Neural progenitor cell (in vitro differentiated cells): ENCODE results near the gene STEEP1. TPM values are rescaled to one million over a fixed set of nuclear protein-coding genes. Genes with fewer than 3 reads are reported as not detected.
A peak's percentile ranks its signal among the peaks of the same experiment; 100 is the strongest.

ENCODE experiments used
- DNase-seq: peaks from one replicate; pipeline ENCODE4 v3.0.0-alpha.2; 2016; ENCODE audit warnings: low spot score
- H2AFZ ChIP-seq: fragments of 200-600 bp; sonication (generic); replicated peaks from 2 replicates; pipeline ENCODE4 v1.6.1; 2016; ENCODE audit warnings: antibody characterized with exemption
- H3F3A ChIP-seq: fragments of 200-600 bp; sonication (generic); 2 replicates; pipeline ENCODE4 v1.6.1; 2016; ENCODE audit warnings: antibody characterized with exemption, low read depth
- H3K27ac ChIP-seq: fragments of 200-600 bp; sonication (generic); 2 replicates; pipeline ENCODE4 v1.5.1; 2016; ENCODE audit warnings: mild to moderate bottlenecking
- H3K27me3 ChIP-seq: fragments of 200-600 bp; sonication (generic); 2 replicates; pipeline ENCODE4 v1.6.1; 2016; ENCODE audit warnings: mild to moderate bottlenecking, moderate library complexity
- H3K36me3 ChIP-seq: fragments of 200-600 bp; sonication (generic); 2 replicates; pipeline ENCODE4 v1.5.1; 2016
- H3K4me1 ChIP-seq: fragments of 200-600 bp; sonication (generic); 2 replicates; pipeline ENCODE4 v1.6.1; 2016; ENCODE audit warnings: mixed run types
- H3K4me2 ChIP-seq: fragments of 200-600 bp; sonication (generic); 2 replicates; pipeline ENCODE4 v1.6.1; 2016
- H3K4me3 ChIP-seq: fragments of 200-600 bp; sonication (generic); 2 replicates; pipeline ENCODE4 v1.5.1; 2016
- H3K79me2 ChIP-seq: fragments of 200-600 bp; sonication (generic); 2 replicates; pipeline ENCODE4 v1.6.1; 2016; ENCODE audit warnings: low read depth
- H3K9ac ChIP-seq: fragments of 200-600 bp; sonication (generic); 2 replicates; pipeline ENCODE4 v1.6.1; 2016
- H3K9me3 ChIP-seq: fragments of 200-600 bp; sonication (generic); 2 replicates; pipeline ENCODE4 v1.5.1; 2016; ENCODE audit warnings: low read depth
- H4K20me1 ChIP-seq: fragments of 200-600 bp; sonication (generic); 2 replicates; pipeline ENCODE4 v1.6.1; 2016; ENCODE audit warnings: low read depth
- H3K27ac Mint-ChIP-seq: 3 replicates; pipeline ENCODE4 v1.8.0; 2021; ENCODE audit warnings: mixed read lengths
- H3K27me3 Mint-ChIP-seq: 2 replicates; pipeline ENCODE4 v1.8.0; 2022; ENCODE audit warnings: low read depth, mild to moderate bottlenecking, inconsistent platforms, moderate library complexity, mixed read lengths; ENCODE audit not compliant: insufficient read depth
- H3K36me3 Mint-ChIP-seq: 3 replicates; pipeline ENCODE4 v1.8.0; 2021; ENCODE audit warnings: mixed read lengths
- H3K4me1 Mint-ChIP-seq: 3 replicates; pipeline ENCODE4 v1.8.0; 2021; ENCODE audit warnings: mixed read lengths
- H3K4me3 Mint-ChIP-seq: 3 replicates; pipeline ENCODE4 v1.8.0; 2021; ENCODE audit warnings: mild to moderate bottlenecking, moderate library complexity, mixed read lengths
- H3K9me3 Mint-ChIP-seq: 3 replicates; pipeline ENCODE4 v1.8.0; 2020; ENCODE audit warnings: mixed read lengths
- CTCF ChIP-seq: fragments of 200-600 bp; sonication (generic); IDR thresholded peaks from 2 replicates; pipeline ENCODE4 v1.5.1; 2017; ENCODE audit warnings: antibody characterized with exemption, mild to moderate bottlenecking
- EZH2 ChIP-seq: fragments of 200-600 bp; sonication (generic); IDR thresholded peaks from 2 replicates; pipeline ENCODE4 v1.6.1; 2017; ENCODE audit warnings: antibody characterized with exemption, mild to moderate bottlenecking, moderate library complexity
- EZH2phosphoT487 ChIP-seq: fragments of 200-600 bp; sonication (generic); IDR thresholded peaks from 2 replicates; pipeline ENCODE4 v1.6.1; 2017; ENCODE audit warnings: antibody characterized with exemption
- total RNA-seq: library from RNA; depleted of rRNA; stranded (reverse); fragments of >200 nt; gene quantifications from 2 replicates; pipeline ENCODE4 v1.2.3, GENCODE V29; 2015; ENCODE audit warnings: low replicate concordance

The STEEP1 gene
- total RNA-seq, 1 donor from 2014 or later: 53.5 TPM

DNA sequence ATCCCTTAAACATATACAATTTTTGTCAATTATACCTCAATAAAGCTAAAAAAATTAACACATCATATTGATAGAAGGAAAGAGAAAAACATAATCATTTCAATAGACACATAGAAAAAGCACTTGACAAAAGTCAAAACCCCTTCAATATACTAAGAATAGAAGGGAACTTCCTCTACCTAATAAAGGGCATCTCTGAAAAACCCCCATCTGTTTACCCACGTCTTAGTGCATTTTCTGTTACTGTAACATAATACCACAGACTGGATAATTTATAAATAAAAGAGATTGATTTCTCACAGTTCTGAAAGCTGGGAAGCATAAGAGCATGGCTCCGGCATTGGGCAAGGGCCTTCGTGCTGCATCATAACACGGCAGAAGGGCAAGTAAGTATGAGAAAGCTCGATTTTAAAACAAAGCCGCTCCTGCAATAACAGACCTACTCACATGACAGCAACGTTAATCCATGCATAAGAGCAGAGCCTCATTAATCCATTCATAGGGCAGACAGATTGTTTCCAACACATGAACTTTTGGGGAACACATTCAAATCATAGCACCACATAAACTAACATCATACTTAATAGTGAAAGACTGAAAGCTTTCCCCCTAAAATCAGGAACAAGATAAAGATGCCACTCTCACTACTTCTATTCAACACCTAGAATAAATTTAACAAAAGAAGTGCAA lies 15.7 kb downstream of the STEEP1 start:
- H3K36me3 Mint-ChIP-seq: no peaks in the 10 kb centered on the region
- no peak for DNase-seq
- no peak overlapping the region for H3K4me3 Mint-ChIP-seq
- Histone ChIP-seq H3K4me3 (no peak overlapping the region), H3K9me3 (no peaks in the 10 kb centered on the region), H2AFZ (no peak overlapping the region), H3K4me1 (no peaks in the 10 kb centered on the region), H4K20me1 (no peaks in the 10 kb centered on the region), H3K36me3 (no peaks in the 10 kb centered on the region), H3K9ac (no peak overlapping the region), H3K79me2 (no peaks in the 10 kb centered on the region), H3F3A (no peaks in the 10 kb centered on the region), H3K27me3 (no peaks in the 10 kb centered on the region), H3K27ac (no peak overlapping the region), H3K4me2 (no peak overlapping the region)
- H3K9me3 Mint-ChIP-seq: peaks cover 2% of the 10 kb centered on the region
- TF ChIP-seq EZH2 (no peak), CTCF (no peak), EZH2phosphoT487 (no peak)
- no peaks in the 10 kb centered on the region for H3K4me1 Mint-ChIP-seq
- H3K27me3 Mint-ChIP-seq: no peaks in the 10 kb centered on the region
- no peak overlapping the region for H3K27ac Mint-ChIP-seq

GRCh38 chrX:119541188-119541587 lies 24.0 kb downstream of the STEEP1 start:
- no peaks in the 10 kb centered on the region for H3K4me1 ChIP-seq
- H4K20me1 ChIP-seq: no peaks in the 10 kb centered on the region
- H3K9ac ChIP-seq: no peak overlapping the region
- H3K4me3 Mint-ChIP-seq: no peak overlapping the region
- H3K79me2 ChIP-seq: no peaks in the 10 kb centered on the region
- H3K4me2 ChIP-seq: no peak overlapping the region
- H3K27me3 ChIP-seq: no peaks in the 10 kb centered on the region
- no peak overlapping the region for H2AFZ ChIP-seq
- H3K36me3 ChIP-seq: no peaks in the 10 kb centered on the region
- no peaks in the 10 kb centered on the region for H3K9me3 ChIP-seq
- no peak overlapping the region for H3K4me3 ChIP-seq
- H3K9me3 Mint-ChIP-seq: peaks cover 6% of the 10 kb centered on the region
- no peak overlapping the region for H3K27ac ChIP-seq
- H3F3A ChIP-seq: no peaks in the 10 kb centered on the region
- H3K4me1 Mint-ChIP-seq: no peaks in the 10 kb centered on the region
- DNase-seq: no peak
- H3K27me3 Mint-ChIP-seq: peaks cover 2% of the 10 kb centered on the region
- TF ChIP-seq CTCF (no peak), EZH2 (no peak), EZH2phosphoT487 (no peak)
- H3K27ac Mint-ChIP-seq: no peak overlapping the region
- H3K36me3 Mint-ChIP-seq: peaks cover 6% of the 10 kb centered on the region

DNA sequence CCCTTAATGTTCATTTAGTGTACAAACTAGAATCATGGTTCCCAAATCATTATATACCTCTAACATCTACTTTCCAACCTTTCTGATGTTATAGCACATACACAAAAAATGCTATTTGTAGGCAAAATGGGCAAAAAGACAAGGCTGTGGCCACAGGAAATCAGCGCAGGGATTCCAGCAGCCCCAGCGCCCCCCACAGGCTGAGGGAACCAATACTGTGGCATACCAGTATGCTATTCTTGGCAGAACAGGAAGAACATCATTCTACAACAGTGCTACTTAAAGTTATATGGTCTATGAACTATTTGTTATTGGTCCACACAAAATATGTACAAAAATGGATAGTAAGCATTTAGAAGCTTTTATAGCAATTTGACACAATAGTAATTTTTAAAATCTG lies 25.3 kb downstream of the STEEP1 start:
- H3K9me3 Mint-ChIP-seq: peaks cover 6% of the 10 kb centered on the region
- Histone ChIP-seq H3K9me3 (no peaks in the 10 kb centered on the region), H3K4me2 (no peak overlapping the region), H3F3A (no peaks in the 10 kb centered on the region), H3K4me3 (no peak overlapping the region), H3K36me3 (no peaks in the 10 kb centered on the region), H3K9ac (no peak overlapping the region), H3K4me1 (no peaks in the 10 kb centered on the region), H4K20me1 (no peaks in the 10 kb centered on the region), H3K79me2 (no peaks in the 10 kb centered on the region), H2AFZ (no peak overlapping the region), H3K27ac (no peak overlapping the region), H3K27me3 (no peaks in the 10 kb centered on the region)
- TF ChIP-seq EZH2: no peak
- peak; percentile 40 for TF ChIP-seq CTCF
- H3K27me3 Mint-ChIP-seq: peaks cover 2% of the 10 kb centered on the region
- no peak overlapping the region for H3K4me3 Mint-ChIP-seq
- peaks cover 6% of the 10 kb centered on the region for H3K36me3 Mint-ChIP-seq
- no peak for DNase-seq
- no peaks in the 10 kb centered on the region for H3K4me1 Mint-ChIP-seq
- no peak overlapping the region for H3K27ac Mint-ChIP-seq
